Activated T-helper 1 cell treated with anti-CD3 and anti-CD28 coated beads, Interleukin-2, amount 50 U/mL, for 16 hours (primary cell): ENCODE results near the gene CAPSL.
"Not testable (repeated sequence)": the region's sequence is repeated elsewhere in the genome, so short reads cannot be mapped to it uniquely, and the experiment has no call there.

Experiments
- DNase-seq, 2 donors: peaks; one replicate each; pipeline ENCODE4 v3.0.0-alpha.2; 2020; ENCODE audit warnings: low read depth in 1 of 2, low spot score in 1 of 2

The CAPSL gene

GRCh38 chr5:35877655-35878054 is 60.8 kb downstream of the CAPSL start:
- DNase-seq = no peak

- DNase-seq = no peak
Measured at GRCh38 chr5:35876922-35877321, 61.5 kb downstream of the CAPSL start.

- DNase-seq = no peak
Measured at GRCh38 chr5:35876454-35876853, 62.0 kb downstream of the CAPSL start.

GRCh38 chr5:35870605-35871004 is 67.8 kb downstream of the CAPSL start:
- DNase-seq = no peak

GRCh38 chr5:35869685-35870277 is 68.6 kb downstream of the CAPSL start:
- DNase-seq = no peak

GRCh38 chr5:35867998-35868397 is 70.4 kb downstream of the CAPSL start:
- no peak for DNase-seq

- DNase-seq = no peak
Measured at GRCh38 chr5:35863159-35863558, 75.3 kb downstream of the CAPSL start.

- no peak for DNase-seq
Measured at GRCh38 chr5:35862126-35862525, 76.3 kb downstream of the CAPSL start.

- DNase-seq = no peak
Measured at GRCh38 chr5:35861718-35862117, 76.7 kb downstream of the CAPSL start.

GRCh38 chr5:35860686-35861085 is 77.7 kb downstream of the CAPSL start:
- DNase-seq = no peak

GRCh38 chr5:35859101-35859661 is 79.2 kb downstream of the CAPSL start:
- DNase-seq = no peak

GRCh38 chr5:35857606-35858205 is 80.7 kb downstream of the CAPSL start:
- DNase-seq = no peak

GRCh38 chr5:35856765-35857351 is 81.6 kb downstream of the CAPSL start, which contains the start of gene IL7R:
IL7R (plus strand) TSS chr5:35856891; CDS start chr5:35856978, 87 bp downstream.
- DNase-seq = no peak

GRCh38 chr5:35856186-35856764 is 82.1 kb downstream of the CAPSL start:
- not testable (repeated sequence) for DNase-seq

- DNase-seq = no peak
Measured at GRCh38 chr5:35855187-35855586, 83.2 kb downstream of the CAPSL start.
